ENCODE measurements around the gene GPRIN1. TPM values are rescaled to one million over a fixed set of nuclear protein-coding genes. Genes with fewer than 3 reads are reported as not detected.

The GPRIN1 gene
- 5.3 and 7.3 TPM in 2 replicates for total RNA-seq

DNA sequence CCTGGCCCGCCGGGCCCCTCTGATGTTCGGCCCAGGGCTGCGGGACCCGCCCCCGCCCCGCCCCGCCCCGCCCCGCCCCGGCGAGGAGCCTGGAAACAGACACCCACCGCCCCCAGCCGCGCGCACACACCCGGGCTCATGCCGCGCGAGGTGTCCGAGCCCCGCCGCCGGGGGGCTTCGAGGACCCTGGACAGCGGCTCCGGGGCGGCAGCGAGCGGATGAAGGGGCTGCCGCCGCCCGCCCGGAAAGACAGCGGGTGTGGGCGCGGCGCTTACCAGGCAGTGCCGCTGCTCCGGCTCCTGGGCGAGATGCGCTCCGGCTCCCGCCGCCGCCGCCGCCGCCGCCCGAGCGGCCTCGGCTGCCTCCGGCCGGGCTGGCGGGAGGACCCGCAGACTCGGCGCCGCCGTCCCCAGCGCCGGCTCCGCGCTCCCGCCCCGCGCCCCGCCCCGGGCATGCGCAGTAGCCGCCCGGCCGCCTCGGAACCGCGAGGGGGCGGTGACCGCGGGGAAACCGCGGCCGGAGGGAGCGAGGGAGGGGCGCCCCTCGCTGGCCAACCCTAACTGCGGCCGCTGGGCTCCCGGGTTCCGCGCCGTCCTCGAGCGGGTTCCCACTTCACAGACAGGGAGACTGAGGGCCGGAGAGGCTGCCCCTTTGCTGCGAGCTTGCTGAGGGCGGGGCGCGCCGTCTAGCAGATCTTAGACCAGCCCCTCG lies at the start of gene GPRIN1:
Gene GPRIN1 (minus strand): TSS at position 433 of the 711 bp plus-strand sequence. CDS start 10,322 bp downstream, outside the sequence.

DNA sequence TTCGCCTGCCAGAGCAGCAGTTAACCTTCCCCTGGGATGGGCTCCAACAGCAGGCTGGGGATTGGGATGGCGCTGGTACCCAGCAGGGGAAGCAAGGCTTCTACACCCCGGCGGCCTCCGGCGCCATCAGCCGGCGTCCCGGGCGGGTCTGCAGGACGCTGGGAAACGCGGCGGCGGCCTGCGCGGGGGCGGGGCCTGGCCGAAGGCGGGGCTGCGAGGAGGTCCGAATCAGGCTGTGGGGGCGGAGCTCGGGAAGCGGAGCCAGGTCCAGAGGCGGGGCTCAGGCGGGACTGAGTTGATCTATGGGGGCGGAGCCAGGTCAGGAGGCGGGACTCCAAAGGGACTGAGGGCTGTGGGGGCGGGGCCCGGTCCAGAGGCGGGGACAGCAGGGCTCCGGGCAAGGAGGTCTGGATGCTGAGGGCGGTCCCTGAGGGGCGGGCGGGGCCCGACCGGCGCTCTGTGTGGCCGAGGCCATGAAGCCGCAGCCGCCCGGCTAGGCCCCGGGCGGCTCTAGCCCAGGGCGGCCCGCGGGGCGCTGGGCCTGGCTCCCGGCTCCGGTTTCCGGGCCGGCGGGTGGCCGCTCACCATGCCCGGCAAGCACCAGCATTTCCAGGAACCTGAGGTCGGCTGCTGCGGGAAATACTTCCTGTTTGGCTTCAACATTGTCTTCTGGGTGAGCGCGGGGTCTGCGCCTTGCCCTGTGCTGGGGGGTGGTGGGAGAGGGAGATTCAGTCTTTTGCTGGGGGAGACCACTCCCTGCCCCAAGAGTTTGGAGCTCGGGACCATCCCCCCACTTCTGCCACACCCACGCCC lies 37.3 kb upstream of the GPRIN1 start, which contains the start of gene TSPAN17:
Gene TSPAN17 (plus strand): TSS at position 455 of the 813 bp plus-strand sequence. CDS start 132 bp downstream, at position 587.

DNA sequence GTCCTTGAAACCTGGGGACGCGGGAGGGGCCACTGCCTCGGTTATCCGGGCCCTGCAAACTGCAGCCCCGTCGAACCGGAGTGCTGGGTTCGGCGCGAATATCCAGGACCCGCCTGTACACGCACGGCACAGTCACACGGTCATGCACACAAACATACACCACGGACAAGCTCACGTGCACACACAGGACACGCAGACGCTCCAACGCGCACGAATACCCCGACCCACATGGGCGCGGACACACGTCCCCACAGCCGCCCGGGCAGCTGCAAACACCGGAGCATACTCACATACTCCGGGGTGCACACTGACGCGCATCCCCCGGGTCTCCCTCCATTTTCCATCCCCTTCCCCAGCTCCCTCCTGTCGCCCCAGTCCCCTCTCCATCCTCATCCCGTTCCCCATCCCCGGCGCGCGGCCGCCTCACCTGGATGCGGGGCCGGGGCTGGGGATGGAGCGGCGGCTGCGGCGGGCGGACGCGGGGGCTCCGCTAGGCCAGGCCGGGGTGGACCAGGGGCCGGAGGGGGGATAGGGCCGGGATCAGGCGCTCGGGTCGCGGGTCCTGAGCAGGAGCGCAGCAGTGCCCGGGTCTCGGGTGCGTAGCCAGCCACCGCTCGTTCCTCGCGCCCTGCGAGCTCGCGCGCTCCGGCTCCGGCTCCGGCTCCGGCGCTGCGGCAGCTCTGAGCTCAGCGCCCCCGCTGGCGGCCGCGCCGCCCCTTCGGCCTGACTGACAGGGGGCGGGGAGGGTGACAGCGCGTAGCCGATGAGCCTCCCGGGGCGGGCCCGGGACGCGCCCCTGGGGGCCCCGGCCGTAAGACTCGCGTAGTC lies 20.1 kb upstream of the GPRIN1 start, which contains the start of the genes EIF4E1B and SNCB:
Gene EIF4E1B (plus strand): TSS at position 823 of the 828 bp plus-strand sequence. CDS start 12,113 bp downstream, outside the sequence.
Gene SNCB (minus strand): TSS at position 682 of the 828 bp plus-strand sequence. CDS start 880 bp downstream, outside the sequence.

DNA sequence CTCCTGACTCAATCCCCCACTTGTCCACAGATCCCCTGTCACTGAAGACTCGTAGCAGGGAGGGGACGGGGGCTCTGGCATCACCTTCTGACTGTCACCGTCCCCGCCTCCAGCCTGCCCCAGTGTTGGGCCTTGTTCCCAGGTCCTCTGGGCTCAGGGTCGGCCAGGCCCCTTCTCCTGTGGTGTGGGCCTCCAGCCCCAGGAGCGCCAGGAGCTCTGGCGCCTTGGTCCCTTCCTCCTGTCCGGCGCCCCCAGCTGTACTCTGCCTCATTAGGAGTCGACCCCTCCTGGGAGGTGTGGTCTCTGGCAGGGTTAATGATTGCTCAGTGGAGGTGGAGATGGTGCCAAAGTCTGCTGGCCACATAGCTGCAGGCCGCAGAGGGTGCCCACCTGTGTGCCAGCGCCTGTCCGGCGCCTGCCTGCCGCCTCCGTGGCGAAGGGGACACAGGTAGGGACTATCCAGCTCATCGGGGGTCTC lies 61.0 kb downstream of the GPRIN1 start, which contains the start of gene CDHR2:
Gene CDHR2 (plus strand): TSS at position 376 of the 478 bp plus-strand sequence. CDS start 16,011 bp downstream, outside the sequence.

Other genes with a start within 250 kb of the GPRIN1 start
- 65.2 and 86.1 TPM in 2 replicates for gene KIAA1191, start 248.4 kb downstream of the GPRIN1 start, total RNA-seq
- gene ARL10, start 244.7 kb downstream of the GPRIN1 start, total RNA-seq, result 3.2 and 5.5 TPM in 2 replicates
- 33.4 and 35.3 TPM in 2 replicates for gene NOP16, start 221.6 kb downstream of the GPRIN1 start, total RNA-seq
- gene HIGD2A, start 221.4 kb downstream of the GPRIN1 start, total RNA-seq, result 122 and 143 TPM in 2 replicates
- gene CLTB, start 193.6 kb downstream of the GPRIN1 start, total RNA-seq, result 377 and 389 TPM in 2 replicates
- gene FAF2, start 161.8 kb downstream of the GPRIN1 start, total RNA-seq, result 25.2 and 35.5 TPM in 2 replicates
- gene RNF44, start 72.8 kb downstream of the GPRIN1 start, total RNA-seq, result 13.0 and 19.1 TPM in 2 replicates
- 0.07 TPM in 1 of 2 replicates, not detected in the other for gene CDHR2, start 60.8 kb downstream of the GPRIN1 start, total RNA-seq
- 0.14 and 1.0 TPM in 2 replicates for gene SNCB, start 20.4 kb upstream of the GPRIN1 start, total RNA-seq
- gene EIF4E1B, start 20.5 kb upstream of the GPRIN1 start, total RNA-seq, result not detected in 2 replicates
- gene TSPAN17, start 37.3 kb upstream of the GPRIN1 start, total RNA-seq, result 30.5 and 37.2 TPM in 2 replicates
- 0.05 TPM in 1 of 2 replicates, not detected in the other for gene UNC5A, start 200.4 kb upstream of the GPRIN1 start, total RNA-seq

Data from airway epithelial cell (primary cell).